Measurements from ENCODE around the gene SRPK2. TPM values are rescaled to one million over a fixed set of nuclear protein-coding genes. Genes with fewer than 3 reads are reported as not detected.
"Not testable (repeated sequence)": the region's sequence is repeated elsewhere in the genome, so short reads cannot be mapped to it uniquely, and the experiment has no call there.

Gene SRPK2
- total RNA-seq, 2 donors from 2014 or later, result 26.5 to 31.1 TPM

DNA sequence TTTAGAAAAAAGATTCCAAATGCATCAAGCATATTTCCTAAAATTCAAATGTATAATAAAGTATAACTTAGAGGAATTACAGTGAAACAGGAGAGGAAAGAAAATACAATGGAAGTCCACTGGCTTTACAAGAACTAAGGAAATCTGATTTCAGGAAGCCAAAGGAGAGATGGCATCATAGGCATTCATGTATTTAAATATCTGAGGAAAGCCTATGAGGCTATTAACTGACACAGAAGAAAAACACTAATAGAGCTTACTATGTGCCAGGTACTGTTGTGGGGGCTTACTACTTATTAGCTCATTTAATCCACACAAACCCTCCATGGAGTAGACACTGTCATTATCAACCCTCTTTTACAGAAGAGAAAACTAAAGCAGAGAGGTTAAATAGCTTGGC, 92.2 kb downstream of the SRPK2 start:
- no peaks in the 10 kb centered on the region for H3K9me3 ChIP-seq
- H3K27me3 ChIP-seq (replicated peaks; ENCODE audit: insufficient read depth), result no peaks in the 10 kb centered on the region
- no peaks in the 10 kb centered on the region for H3K4me1 ChIP-seq (ENCODE audit: control insufficient read depth in 1 of 2, low read depth in 2 of 2)
- TF ChIP-seq, protein P1, sequence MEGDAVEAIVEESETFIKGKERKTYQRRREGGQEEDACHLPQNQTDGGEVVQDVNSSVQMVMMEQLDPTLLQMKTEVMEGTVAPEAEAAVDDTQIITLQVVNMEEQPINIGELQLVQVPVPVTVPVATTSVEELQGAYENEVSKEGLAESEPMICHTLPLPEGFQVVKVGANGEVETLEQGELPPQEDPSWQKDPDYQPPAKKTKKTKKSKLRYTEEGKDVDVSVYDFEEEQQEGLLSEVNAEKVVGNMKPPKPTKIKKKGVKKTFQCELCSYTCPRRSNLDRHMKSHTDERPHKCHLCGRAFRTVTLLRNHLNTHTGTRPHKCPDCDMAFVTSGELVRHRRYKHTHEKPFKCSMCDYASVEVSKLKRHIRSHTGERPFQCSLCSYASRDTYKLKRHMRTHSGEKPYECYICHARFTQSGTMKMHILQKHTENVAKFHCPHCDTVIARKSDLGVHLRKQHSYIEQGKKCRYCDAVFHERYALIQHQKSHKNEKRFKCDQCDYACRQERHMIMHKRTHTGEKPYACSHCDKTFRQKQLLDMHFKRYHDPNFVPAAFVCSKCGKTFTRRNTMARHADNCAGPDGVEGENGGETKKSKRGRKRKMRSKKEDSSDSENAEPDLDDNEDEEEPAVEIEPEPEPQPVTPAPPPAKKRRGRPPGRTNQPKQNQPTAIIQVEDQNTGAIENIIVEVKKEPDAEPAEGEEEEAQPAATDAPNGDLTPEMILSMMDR (IDR thresholded peaks at IDR 0.05), result no peak
- no peak overlapping the region for H3K27ac ChIP-seq
- no peak overlapping the region for H3K4me3 ChIP-seq
- DNase-seq (ENCODE audit: low spot score), result no peak
- no peaks in the 10 kb centered on the region for H3K36me3 ChIP-seq
- no peak for ATAC-seq (ENCODE audit: insufficient number of reproducible peaks, low FRiP score, low read depth)

DNA sequence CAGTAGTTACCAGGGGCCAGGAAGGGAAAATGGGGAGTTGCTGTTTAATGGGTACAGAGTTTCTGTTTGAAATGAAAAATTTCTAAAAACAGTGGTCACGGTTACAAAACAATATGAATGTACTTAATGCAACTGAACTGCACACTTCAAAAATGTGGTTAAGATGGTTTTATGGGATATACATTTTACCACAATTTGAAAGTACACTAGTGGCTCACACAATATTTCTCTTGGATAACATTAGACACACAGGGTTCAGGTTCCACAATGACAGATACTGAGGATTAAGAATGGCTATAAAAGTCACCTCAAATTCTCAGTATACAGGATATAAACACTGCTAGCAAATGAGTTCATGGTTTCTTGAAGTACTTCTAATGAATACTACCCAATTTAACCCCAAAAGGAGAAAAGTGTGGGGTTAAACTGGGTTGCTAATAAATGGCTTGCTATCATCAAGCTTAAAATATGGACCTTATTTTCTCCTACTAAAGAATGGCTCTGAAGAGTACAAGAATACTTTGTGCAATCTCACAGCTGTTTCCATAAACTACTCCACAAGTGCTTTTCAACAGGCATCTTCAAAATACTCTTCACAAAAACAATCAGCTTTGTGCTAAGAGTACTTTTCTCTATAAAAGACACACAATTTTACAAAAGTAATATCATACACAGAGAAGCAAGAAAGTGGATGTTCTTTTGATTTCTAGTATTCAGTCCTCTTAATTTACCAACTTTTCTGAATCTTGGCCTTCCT, 92.9 kb downstream of the SRPK2 start:
- H3K27ac ChIP-seq, result no peak overlapping the region
- H3K4me1 ChIP-seq (ENCODE audit: control insufficient read depth in 1 of 2, low read depth in 2 of 2), result no peaks in the 10 kb centered on the region
- no peaks in the 10 kb centered on the region for H3K9me3 ChIP-seq
- TF ChIP-seq, protein P1 (IDR thresholded peaks at IDR 0.05), result no peak
- H3K4me3 ChIP-seq, result no peak overlapping the region
- no peaks in the 10 kb centered on the region for H3K27me3 ChIP-seq (replicated peaks; ENCODE audit: insufficient read depth)
- ATAC-seq (ENCODE audit: insufficient number of reproducible peaks, low FRiP score, low read depth), result no peak
- DNase-seq (ENCODE audit: low spot score), result no peak
- no peaks in the 10 kb centered on the region for H3K36me3 ChIP-seq

DNA sequence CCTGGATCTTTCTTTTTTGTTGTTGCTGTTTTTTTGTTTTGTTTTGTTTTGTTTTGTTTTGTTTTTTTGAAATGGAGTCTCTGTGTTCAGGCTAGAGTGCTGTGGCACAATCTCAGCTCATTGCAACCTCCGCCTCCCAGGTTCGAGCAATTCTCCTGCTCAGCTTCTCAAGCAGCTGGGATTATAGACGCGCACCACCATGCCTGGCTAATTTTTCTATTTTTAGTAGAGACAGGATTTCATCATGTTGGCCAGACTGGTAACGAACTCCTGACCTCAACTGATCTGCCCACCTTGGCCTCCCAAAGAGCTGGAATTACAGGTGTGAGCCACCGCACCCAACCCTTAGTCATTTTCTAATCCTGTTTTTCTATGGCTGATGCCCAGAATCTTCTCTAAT, 94.2 kb downstream of the SRPK2 start:
- H3K9me3 ChIP-seq; H3K27ac ChIP-seq; H3K4me1 ChIP-seq (ENCODE audit: control insufficient read depth in 1 of 2, low read depth in 2 of 2); H3K4me3 ChIP-seq; DNase-seq (ENCODE audit: low spot score); H3K27me3 ChIP-seq (replicated peaks; ENCODE audit: insufficient read depth); ATAC-seq (ENCODE audit: insufficient number of reproducible peaks, low FRiP score, low read depth); H3K36me3 ChIP-seq: not testable (repeated sequence)

DNA sequence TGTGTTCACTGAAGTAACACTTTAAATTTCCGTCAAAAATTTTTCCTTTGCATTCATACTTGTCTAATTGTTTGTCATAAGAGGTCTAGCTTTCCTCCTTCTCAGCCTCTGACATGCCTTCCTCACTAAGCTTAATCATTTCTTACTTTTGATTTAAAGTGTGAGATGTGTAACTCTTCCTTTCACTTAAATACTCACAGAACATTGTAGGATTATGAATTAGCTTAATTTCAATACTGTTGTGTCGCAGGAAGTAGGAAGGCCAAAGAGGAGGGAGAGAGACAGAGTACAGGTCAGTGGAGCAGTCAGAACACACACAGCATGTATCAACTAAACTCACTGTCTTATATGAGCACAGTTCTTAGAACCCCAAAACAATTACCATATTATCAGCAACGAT, 99.0 kb downstream of the SRPK2 start:
- Histone ChIP-seq H3K4me3 (no peak overlapping the region), H3K27ac (no peak overlapping the region), H3K27me3 (replicated peaks; ENCODE audit: insufficient read depth) (no peaks in the 10 kb centered on the region), H3K9me3 (no peaks in the 10 kb centered on the region), H3K36me3 (no peaks in the 10 kb centered on the region), H3K4me1 (ENCODE audit: control insufficient read depth in 1 of 2, low read depth in 2 of 2) (no peaks in the 10 kb centered on the region)
- TF ChIP-seq, protein P1 (IDR thresholded peaks at IDR 0.05), result no peak
- no peak for DNase-seq (ENCODE audit: low spot score)
- no peak for ATAC-seq (ENCODE audit: insufficient number of reproducible peaks, low FRiP score, low read depth)

DNA sequence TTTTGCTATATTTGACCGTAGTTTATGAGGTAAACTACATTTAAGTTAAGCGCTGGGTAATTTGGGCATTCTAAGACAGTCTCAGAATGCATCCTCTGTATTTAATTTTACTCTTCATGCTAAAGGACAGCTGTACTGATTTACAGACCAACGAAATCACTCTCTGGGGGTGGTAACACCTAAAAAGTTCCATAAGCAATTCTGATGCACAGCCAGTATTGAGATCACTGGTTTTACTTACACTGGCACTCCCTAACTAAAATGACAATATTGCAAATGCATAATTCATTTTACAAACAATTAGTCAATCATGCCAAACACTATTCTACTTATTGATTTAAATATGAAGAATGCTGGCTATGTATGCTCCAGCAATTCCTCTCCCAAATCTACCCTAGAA, 102.3 kb downstream of the SRPK2 start:
- H3K27ac ChIP-seq, result no peak overlapping the region
- no peak overlapping the region for H3K4me3 ChIP-seq
- no peaks in the 10 kb centered on the region for H3K4me1 ChIP-seq (ENCODE audit: control insufficient read depth in 1 of 2, low read depth in 2 of 2)
- H3K9me3 ChIP-seq, result no peaks in the 10 kb centered on the region
- ATAC-seq (ENCODE audit: insufficient number of reproducible peaks, low FRiP score, low read depth) (no peak), DNase-seq (ENCODE audit: low spot score) (no peak)
- TF ChIP-seq, protein P1 (IDR thresholded peaks at IDR 0.05), result no peak
- no peaks in the 10 kb centered on the region for H3K36me3 ChIP-seq
- no peaks in the 10 kb centered on the region for H3K27me3 ChIP-seq (replicated peaks; ENCODE audit: insufficient read depth)

All from thoracic aorta (tissue), 2 donors.